Hepatocyte (in vitro differentiated cells): ENCODE data around the gene DENND5B.

Experiments
- CTCF ChIP-seq: fragments of 200-600 bp; sonication (generic); IDR thresholded peaks from 2 replicates; pipeline ENCODE4 v1.5.1; 2016; ENCODE audit warnings: antibody characterized with exemption, mild to moderate bottlenecking; ENCODE audit not compliant: poor library complexity
- EZH2phosphoT487 ChIP-seq: fragments of 200-600 bp; sonication (generic); IDR thresholded peaks from one replicate; pipeline ENCODE4 v1.6.1; 2018; ENCODE audit warnings: antibody characterized with exemption, mild to moderate bottlenecking, low read depth, moderate library complexity; ENCODE audit not compliant: unreplicated experiment, severe bottlenecking

- TF ChIP-seq EZH2phosphoT487 (no peak), CTCF (no peak)
Measured at GRCh38 chr12:31471823-31472222, 119.1 kb downstream of the DENND5B start.
